Measurements from ENCODE around the gene SNRK. TPM values are rescaled to one million over a fixed set of nuclear protein-coding genes. Genes with fewer than 3 reads are reported as not detected.

The SNRK gene
- total RNA-seq, 1 donor from 2014 or later = 46.3 TPM

DNA sequence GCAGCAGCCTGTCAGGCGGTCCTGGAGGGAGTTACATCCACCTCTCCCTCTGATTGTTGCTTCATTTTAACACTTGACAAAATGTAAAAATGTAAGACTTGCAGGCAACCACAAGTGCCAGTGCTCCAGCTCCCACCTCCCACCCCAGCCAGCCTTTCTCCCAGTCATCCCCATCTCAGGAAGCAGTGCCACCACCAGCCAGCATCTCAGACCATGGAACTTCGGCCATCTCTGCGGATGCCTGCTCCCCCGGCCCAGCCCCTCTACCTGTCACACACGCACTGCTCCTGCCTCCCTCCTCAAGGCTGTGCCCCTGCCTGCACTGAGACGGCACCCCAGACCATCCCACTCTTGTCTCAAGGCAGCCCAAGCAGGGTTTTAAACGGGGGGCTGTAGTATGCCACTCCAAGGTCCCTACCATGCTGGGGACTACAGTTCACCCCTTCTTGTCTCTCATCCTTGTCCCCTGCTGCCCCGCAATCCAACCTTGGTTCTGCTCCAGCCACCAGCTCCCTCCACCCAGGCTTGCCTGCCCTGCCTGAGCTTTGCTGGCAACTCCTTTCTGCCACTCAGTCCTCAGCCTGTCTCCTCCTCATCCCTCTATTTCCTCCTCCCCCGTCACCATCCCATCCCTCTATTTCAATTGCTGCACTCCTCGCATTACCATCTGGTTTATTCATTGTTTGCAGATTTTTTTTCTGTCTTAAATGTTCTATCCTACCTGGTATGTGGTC is 85.8 kb downstream of the SNRK start:
- H3K27me3 ChIP-seq = no peaks in the 10 kb centered on the region
- TF ChIP-seq, protein P1, sequence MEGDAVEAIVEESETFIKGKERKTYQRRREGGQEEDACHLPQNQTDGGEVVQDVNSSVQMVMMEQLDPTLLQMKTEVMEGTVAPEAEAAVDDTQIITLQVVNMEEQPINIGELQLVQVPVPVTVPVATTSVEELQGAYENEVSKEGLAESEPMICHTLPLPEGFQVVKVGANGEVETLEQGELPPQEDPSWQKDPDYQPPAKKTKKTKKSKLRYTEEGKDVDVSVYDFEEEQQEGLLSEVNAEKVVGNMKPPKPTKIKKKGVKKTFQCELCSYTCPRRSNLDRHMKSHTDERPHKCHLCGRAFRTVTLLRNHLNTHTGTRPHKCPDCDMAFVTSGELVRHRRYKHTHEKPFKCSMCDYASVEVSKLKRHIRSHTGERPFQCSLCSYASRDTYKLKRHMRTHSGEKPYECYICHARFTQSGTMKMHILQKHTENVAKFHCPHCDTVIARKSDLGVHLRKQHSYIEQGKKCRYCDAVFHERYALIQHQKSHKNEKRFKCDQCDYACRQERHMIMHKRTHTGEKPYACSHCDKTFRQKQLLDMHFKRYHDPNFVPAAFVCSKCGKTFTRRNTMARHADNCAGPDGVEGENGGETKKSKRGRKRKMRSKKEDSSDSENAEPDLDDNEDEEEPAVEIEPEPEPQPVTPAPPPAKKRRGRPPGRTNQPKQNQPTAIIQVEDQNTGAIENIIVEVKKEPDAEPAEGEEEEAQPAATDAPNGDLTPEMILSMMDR (IDR thresholded peaks at IDR 0.05) = no peak
- H3K9me3 ChIP-seq = no peaks in the 10 kb centered on the region
- no peak overlapping the region for H3K4me3 ChIP-seq
- H3K36me3 ChIP-seq = no peaks in the 10 kb centered on the region
- H3K27ac ChIP-seq = no peak overlapping the region
- ATAC-seq (no peak), DNase-seq (no peak)
- H3K4me1 ChIP-seq = no peaks in the 10 kb centered on the region
- intact Hi-C loops (cut with DNase I) = no loop called here

DNA sequence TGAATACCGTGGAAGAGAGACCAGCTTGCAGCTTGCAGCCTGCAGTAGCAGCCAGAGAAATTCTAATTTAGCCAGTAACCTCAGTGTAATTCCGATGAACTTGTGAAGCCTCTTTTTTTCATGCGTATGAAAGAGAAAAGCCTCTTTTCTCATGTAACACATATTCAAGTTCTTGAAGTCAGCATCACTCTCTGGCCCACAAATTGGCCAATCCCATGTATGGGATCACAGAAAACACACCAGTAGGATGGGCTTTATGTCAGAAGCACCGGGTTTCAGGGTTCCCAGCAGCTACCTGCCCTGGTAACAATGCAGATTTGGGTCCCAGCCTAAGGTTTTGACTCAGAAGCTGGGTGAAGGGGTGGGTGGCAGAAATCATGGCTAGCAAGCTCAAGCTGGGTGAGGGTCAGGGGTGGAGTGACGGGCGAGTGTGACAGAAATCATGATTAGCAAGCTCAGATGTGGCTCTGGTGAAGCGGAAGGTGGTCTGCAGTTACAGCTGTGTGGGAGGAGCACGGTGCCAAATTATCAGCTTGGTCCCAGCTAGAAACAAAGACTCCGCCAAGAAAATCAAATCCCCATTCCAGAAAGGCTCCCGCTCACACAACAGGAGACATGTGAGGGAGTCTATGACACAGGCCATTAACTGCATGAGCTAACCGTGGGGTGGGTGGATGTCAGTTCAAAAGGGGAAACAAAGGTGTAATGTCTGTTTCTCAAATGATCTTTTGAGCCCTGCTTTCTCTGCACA is 86.6 kb downstream of the SNRK start:
- TF ChIP-seq, protein P1 (IDR thresholded peaks at IDR 0.05) = no peak
- Histone ChIP-seq H3K27ac (no peak overlapping the region), H3K27me3 (no peaks in the 10 kb centered on the region), H3K9me3 (no peaks in the 10 kb centered on the region), H3K4me3 (no peak overlapping the region), H3K4me1 (peaks cover 3% of the 10 kb centered on the region), H3K36me3 (no peaks in the 10 kb centered on the region)
- ATAC-seq (no peak), DNase-seq (no peak)
- intact Hi-C loops (cut with DNase I) = no loop called here

DNA sequence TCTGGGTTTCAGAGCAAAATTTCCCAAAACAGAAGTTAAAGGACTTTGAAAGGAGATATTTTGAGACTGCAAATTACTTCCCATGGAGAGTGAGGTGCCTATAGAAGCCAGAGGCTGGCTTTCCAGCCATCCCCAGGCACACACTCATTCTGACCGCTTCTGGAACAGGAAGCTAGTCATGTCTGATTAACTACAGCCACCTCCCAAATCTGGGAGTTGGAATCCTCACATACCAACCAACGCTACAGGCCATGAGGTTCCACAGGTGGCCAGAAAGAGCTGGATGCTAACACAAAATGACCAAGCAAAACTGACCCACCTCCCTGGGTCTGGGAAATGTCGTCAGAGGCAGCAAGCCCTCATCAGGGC is 87.2 kb downstream of the SNRK start:
- DNase-seq (no peak), ATAC-seq (no peak)
- H3K27me3 ChIP-seq = no peaks in the 10 kb centered on the region
- intact Hi-C loops (cut with DNase I) = no loop called here
- no peak overlapping the region for H3K27ac ChIP-seq
- H3K4me3 ChIP-seq = no peak overlapping the region
- H3K4me1 ChIP-seq = peaks cover 8% of the 10 kb centered on the region
- H3K9me3 ChIP-seq = no peaks in the 10 kb centered on the region
- TF ChIP-seq, protein P1 (IDR thresholded peaks at IDR 0.05) = no peak
- H3K36me3 ChIP-seq = no peaks in the 10 kb centered on the region

DNA sequence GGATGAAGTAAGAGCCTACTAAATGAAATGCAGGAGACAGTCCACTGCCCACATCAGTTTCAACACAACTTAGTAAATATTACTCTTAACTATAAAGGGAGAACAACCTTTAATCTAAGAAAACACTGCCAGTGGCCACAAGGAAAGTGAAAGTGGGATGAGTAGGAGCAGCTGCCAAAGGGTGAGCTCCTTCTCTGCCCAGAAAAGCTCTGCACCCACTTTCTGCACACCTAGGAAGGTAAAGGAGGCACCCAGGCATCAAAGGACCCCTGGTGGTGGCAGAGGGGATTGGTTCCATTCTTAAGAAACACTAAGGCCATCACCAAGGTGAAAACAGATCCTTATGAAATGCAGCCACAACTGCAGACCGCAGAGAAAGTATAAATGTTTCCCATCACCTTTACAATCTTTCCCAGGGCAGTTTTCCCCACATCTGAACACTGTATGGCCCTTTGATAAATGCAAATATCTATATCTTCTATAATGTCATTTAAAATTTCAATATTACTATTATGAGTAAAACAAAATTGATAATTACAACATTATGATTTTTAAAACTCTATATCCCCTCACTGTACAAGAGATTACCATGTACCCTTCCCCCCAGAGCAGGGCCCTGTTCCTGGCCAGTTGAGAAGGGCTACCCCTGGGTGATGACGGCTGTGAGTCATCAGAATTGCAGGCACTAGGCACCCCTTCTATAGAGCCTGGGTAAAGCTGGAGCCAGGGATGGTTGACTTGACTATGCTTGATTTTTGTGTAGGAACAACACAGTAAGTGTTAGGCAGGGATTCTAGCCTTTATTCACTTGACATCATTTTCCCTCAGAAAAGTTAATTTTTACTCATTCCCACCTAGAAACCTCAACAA is 92.0 kb downstream of the SNRK start:
- Histone ChIP-seq H3K9me3 (no peaks in the 10 kb centered on the region), H3K4me3 (no peak overlapping the region), H3K36me3 (no peaks in the 10 kb centered on the region), H3K27ac (no peak overlapping the region), H3K27me3 (no peaks in the 10 kb centered on the region), H3K4me1 (peaks cover 13% of the 10 kb centered on the region)
- TF ChIP-seq, protein P1 (IDR thresholded peaks at IDR 0.05) = peak; percentile 67
- intact Hi-C loops (cut with DNase I) = no loop called here
- ATAC-seq = peak; percentile 84
- no peak for DNase-seq

DNA sequence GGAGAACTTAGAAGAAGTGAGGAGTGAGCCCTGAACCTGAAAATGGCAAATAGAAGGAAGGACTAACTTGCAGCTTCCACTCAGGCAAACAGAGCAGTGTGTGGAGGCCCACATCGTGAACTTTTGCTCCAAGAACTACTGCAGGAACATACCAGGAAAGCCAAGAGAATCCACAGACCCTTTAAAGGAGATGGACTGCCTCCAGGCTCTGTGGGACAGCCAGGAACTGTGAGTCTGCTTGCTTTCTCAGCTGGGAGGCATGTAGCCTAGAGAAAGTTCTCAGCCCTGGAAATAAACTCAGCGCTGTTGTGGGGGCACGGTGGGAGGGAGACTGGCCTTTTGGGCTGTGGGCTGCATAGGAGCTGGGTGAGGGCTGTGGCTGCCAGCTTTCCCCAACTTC is 93.0 kb downstream of the SNRK start:
- intact Hi-C loops (cut with DNase I) = no loop called here
- Histone ChIP-seq H3K36me3 (no peaks in the 10 kb centered on the region), H3K27ac (no peak overlapping the region), H3K4me1 (peaks cover 13% of the 10 kb centered on the region), H3K4me3 (no peak overlapping the region), H3K9me3 (no peaks in the 10 kb centered on the region), H3K27me3 (no peaks in the 10 kb centered on the region)
- ATAC-seq = no peak
- DNase-seq = no peak
- TF ChIP-seq, protein P1 (IDR thresholded peaks at IDR 0.05) = no peak

Data from upper lobe of right lung (tissue), 1 donor.